AG04450 (cell line): Measurements from ENCODE around the gene IDUA. TPM values are rescaled to one million over a fixed set of nuclear protein-coding genes. Genes with fewer than 3 reads are reported as not detected.

Source experiments
- CTCF ChIA-PET: fragments of 300-600, 350-600 bp; formaldehyde crosslinking; extraction: SDS; loops from one replicate; lab custom pipeline; 2022; ENCODE audit warnings: antibody characterized with exemption, inconsistent platforms; lab: Charles Lee
- POLR2A ChIA-PET: fragments of 350-600 bp; formaldehyde crosslinking; extraction: SDS; loops from one replicate; lab custom pipeline; 2021; ENCODE audit warnings: antibody characterized with exemption, inconsistent platforms; lab: Yijun Ruan, JAX
- DNase-seq: peaks from one replicate; pipeline ENCODE4 v3.0.0-alpha.2; 2011; ENCODE audit warnings: low read depth, low spot score
- H3K27ac ChIP-seq: one replicate; pipeline ENCODE4 v1.5.1; 2012; ENCODE audit warnings: low read depth, low read length, control low read depth
- H3K27me3 ChIP-seq: one replicate; pipeline ENCODE4 v1.6.0; 2012; ENCODE audit warnings: low read length; ENCODE audit not compliant: control insufficient read depth, insufficient read depth
- H3K4me3 ChIP-seq: 2 replicates; pipeline ENCODE4 v1.5.1; 2011; ENCODE audit warnings: mild to moderate bottlenecking, low read depth, low read length, control low read depth
- H3K9me3 ChIP-seq: 2 replicates; pipeline ENCODE4 v1.5.1; 2012; ENCODE audit warnings: low read length; ENCODE audit not compliant: control insufficient read depth, insufficient read depth
- CTCF ChIP-seq: IDR thresholded peaks from 2 replicates; pipeline ENCODE4 v1.5.1; 2011; ENCODE audit warnings: low read depth, low read length, control low read depth, inconsistent platforms
- polyA plus RNA-seq: library from polyadenylated mRNA; depleted of rRNA; stranded (reverse); fragments of >200 nt; gene quantifications from 2 replicates; pipeline ENCODE4 v1.2.3, GENCODE V29; 2011

The IDUA gene
- polyA plus RNA-seq, 1 experiment = 3.9 TPM

- CTCF ChIA-PET = no interaction called here
- TF ChIP-seq CTCF = no peak
Measured at GRCh38 chr4:947491-947971, 39.3 kb upstream of the IDUA start.

GRCh38 chr4:948101-948935, 38.5 kb upstream of the IDUA start:
- no peak for TF ChIP-seq CTCF
- DNase-seq = no peak
- POLR2A ChIA-PET = no interaction called here
- Histone ChIP-seq H3K9me3 (no peaks in the 10 kb centered on the region; the same call in 1 of the 2 replicates), H3K27ac (no peak overlapping the region), H3K4me3 (no peak overlapping the region), H3K27me3 (no peaks in the 10 kb centered on the region)
- CTCF ChIA-PET = no interaction called here

More at GRCh38 chr4:947491-947971, 39.3 kb upstream of the IDUA start:
- DNase-seq = no peak
- POLR2A ChIA-PET = no interaction called here
- no peaks in the 10 kb centered on the region; the same call in 1 of the 2 replicates for H3K9me3 ChIP-seq
- no peak overlapping the region for H3K4me3 ChIP-seq
- no peak overlapping the region for H3K27ac ChIP-seq
- no peaks in the 10 kb centered on the region for H3K27me3 ChIP-seq

- Histone ChIP-seq H3K9me3 (no peaks in the 10 kb centered on the region; the same call in 1 of the 2 replicates), H3K4me3 (no peak overlapping the region), H3K27me3 (no peaks in the 10 kb centered on the region), H3K27ac (no peak overlapping the region)
- ChIA-PET CTCF (interaction anchor here (0.6 kb wide), 1 partner anchor 19 kb away, joined by 3 read pairs; no protein-coding TSS in a partner anchor), POLR2A (no interaction called here)
- DNase-seq = no peak
- no peak for TF ChIP-seq CTCF
Measured at GRCh38 chr4:948936-949300, 37.9 kb upstream of the IDUA start.

- no peak for TF ChIP-seq CTCF
- POLR2A ChIA-PET = no interaction called here
- CTCF ChIA-PET = interaction anchor here (0.6 kb wide), 1 partner anchor 20 kb away, joined by 3 read pairs; no protein-coding TSS in a partner anchor
- H3K9me3 ChIP-seq = no peaks in the 10 kb centered on the region; the same call in 1 of the 2 replicates
- DNase-seq = no peak
- no peaks in the 10 kb centered on the region for H3K27me3 ChIP-seq
- H3K4me3 ChIP-seq = no peak overlapping the region
- H3K27ac ChIP-seq = no peak overlapping the region
Measured at GRCh38 chr4:949656-950055, 37.2 kb upstream of the IDUA start.
